Renal cortex interstitium (tissue), 15 donors: Measurements from ENCODE around the gene CHSY1. TPM values are rescaled to one million over a fixed set of nuclear protein-coding genes. Genes with fewer than 3 reads are reported as not detected.
"Not testable (repeated sequence)": the region's sequence is repeated elsewhere in the genome, so short reads cannot be mapped to it uniquely, and the experiment has no call there.

Experiments
- DNase-seq, 11 donors: peaks; one replicate each; pipeline ENCODE4 v3.0.0-alpha.2; 2013; ENCODE audit warnings: low read depth in 9 of 11, low spot score in 4 of 11; ENCODE audit errors: extremely low read depth in 1 of 11
- long read RNA-seq, 16 experiments: transcript quantifications; one replicate each; lab custom pipeline, GENCODE V29; 2026
- polyA plus RNA-seq, 3 donors: library from polyadenylated mRNA; unstranded; fragments of 120-200 nt; gene quantifications; one replicate each; pipeline ENCODE4 v1.2.1, GENCODE V29; 2013; ENCODE audit not compliant: insufficient read length in 3 of 3

Gene CHSY1
- polyA plus RNA-seq, result 10 to 100 TPM; 46.7 to 50.8 (median 50.0) TPM
- long read RNA-seq, donor 1, full-length matches to known transcripts, result 9 of 21 reads
- long read RNA-seq, donor 1, partial matches to known transcripts, result 12 of 21 reads
- long read RNA-seq, donor 1, other reads (novel, unspliced or antisense), result 0 of 21 reads
- long read RNA-seq, donor 2, full-length matches to known transcripts, result 10 of 24 reads
- long read RNA-seq, donor 2, partial matches to known transcripts, result 14 of 24 reads
- long read RNA-seq, donor 2, other reads (novel, unspliced or antisense), result 0 of 24 reads
- long read RNA-seq, donor 3, full-length matches to known transcripts, result 15 of 41 reads
- long read RNA-seq, donor 3, partial matches to known transcripts, result 26 of 41 reads
- long read RNA-seq, donor 3, other reads (novel, unspliced or antisense), result 0 of 41 reads
- long read RNA-seq, donor 4, full-length matches to known transcripts, result 7 of 14 reads
- long read RNA-seq, donor 4, partial matches to known transcripts, result 7 of 14 reads
- long read RNA-seq, donor 4, other reads (novel, unspliced or antisense), result 0 of 14 reads
- long read RNA-seq, donor 5, result 0 reads
- long read RNA-seq, donor 6, full-length matches to known transcripts, result 20 of 35 reads
- long read RNA-seq, donor 6, partial matches to known transcripts, result 15 of 35 reads
- long read RNA-seq, donor 6, other reads (novel, unspliced or antisense), result 0 of 35 reads
- long read RNA-seq, donor 7, full-length matches to known transcripts, result 11 of 25 reads
- long read RNA-seq, donor 7, partial matches to known transcripts, result 14 of 25 reads
- long read RNA-seq, donor 7, other reads (novel, unspliced or antisense), result 0 of 25 reads
- long read RNA-seq, donor 8, result 0 reads
- long read RNA-seq, donor 9, full-length matches to known transcripts, result 9 of 41 reads
- long read RNA-seq, donor 9, partial matches to known transcripts, result 32 of 41 reads
- long read RNA-seq, donor 9, other reads (novel, unspliced or antisense), result 0 of 41 reads
- long read RNA-seq, donor 10, full-length matches to known transcripts, result 3 of 12 reads
- long read RNA-seq, donor 10, partial matches to known transcripts, result 9 of 12 reads
- long read RNA-seq, donor 10, other reads (novel, unspliced or antisense), result 0 of 12 reads
- long read RNA-seq, donor 11, full-length matches to known transcripts, result 14 of 14 reads
- long read RNA-seq, donor 11, partial matches to known transcripts, result 0 of 14 reads
- long read RNA-seq, donor 11, other reads (novel, unspliced or antisense), result 0 of 14 reads
- long read RNA-seq, donor 12, full-length matches to known transcripts, result 3 of 3 reads
- long read RNA-seq, donor 12, partial matches to known transcripts, result 0 of 3 reads
- long read RNA-seq, donor 12, other reads (novel, unspliced or antisense), result 0 of 3 reads
- long read RNA-seq, donor 13, result 0 reads
- long read RNA-seq, donor 14, full-length matches to known transcripts, result 12 of 18 reads
- long read RNA-seq, donor 14, partial matches to known transcripts, result 6 of 18 reads
- long read RNA-seq, donor 14, other reads (novel, unspliced or antisense), result 0 of 18 reads
- long read RNA-seq, donor 15, full-length matches to known transcripts, result 7 of 17 reads
- long read RNA-seq, donor 15, partial matches to known transcripts, result 10 of 17 reads
- long read RNA-seq, donor 15, other reads (novel, unspliced or antisense), result 0 of 17 reads
- long read RNA-seq, donor 16, full-length matches to known transcripts, result 37 of 66 reads
- long read RNA-seq, donor 16, partial matches to known transcripts, result 29 of 66 reads
- long read RNA-seq, donor 16, other reads (novel, unspliced or antisense), result 0 of 66 reads

GRCh38 chr15:101251830-101252820 lies at the start of gene CHSY1:
Gene CHSY1, minus strand, starts transcription at chr15:101252048. Its CDS starts 592 bp downstream, at chr15:101251456.
- DNase-seq, result peak; percentile 75 to 91 (median 87)

GRCh38 chr15:101296418-101297405 lies 44.9 kb upstream of the CHSY1 start:
- DNase-seq, result no peak

- DNase-seq, result peak in 2 of 11 donors; percentile 28 to 32
Observed at GRCh38 chr15:101295607-101296161, 43.8 kb upstream of the CHSY1 start.

- peak; percentile 86 to 95 (median 93) for DNase-seq
Observed at GRCh38 chr15:101294731-101295606, 43.1 kb upstream of the CHSY1 start, which contains the start of gene SNRPA1. Gene SNRPA1, minus strand, starts transcription at chr15:101295248. Its CDS starts 70 bp downstream, at chr15:101295178.

- no peak for DNase-seq
Observed at GRCh38 chr15:101293122-101293521, 41.3 kb upstream of the CHSY1 start.

GRCh38 chr15:101288905-101289513 lies 37.2 kb upstream of the CHSY1 start:
- no peak for DNase-seq

- DNase-seq, result not testable (repeated sequence)
Observed at GRCh38 chr15:101287342-101287741, 35.5 kb upstream of the CHSY1 start.

GRCh38 chr15:101286471-101287114 lies 34.7 kb upstream of the CHSY1 start:
- no peak for DNase-seq

GRCh38 chr15:101283931-101284330 lies 32.1 kb upstream of the CHSY1 start:
- DNase-seq, result no peak

GRCh38 chr15:101280007-101280406 lies 28.2 kb upstream of the CHSY1 start:
- no peak for DNase-seq

GRCh38 chr15:101277943-101278564 lies 26.2 kb upstream of the CHSY1 start:
- DNase-seq, result no peak

GRCh38 chr15:101277038-101277822 lies 25.4 kb upstream of the CHSY1 start, which contains the start of gene SELENOS:
Gene SELENOS, minus strand, starts transcription at chr15:101277485. Its CDS starts 68 bp downstream, at chr15:101277417.
- DNase-seq, result peak in 9 of 11 donors; percentile 59 to 89 (median 87)
